K562 (cell line): ENCODE results near the gene ARHGAP4. TPM values are rescaled to one million over a fixed set of nuclear protein-coding genes. Genes with fewer than 3 reads are reported as not detected.

ENCODE experiments used
- ADNP ChIP-seq: fragments of 200-800 bp; sonication (Bioruptor generic); IDR thresholded peaks from 2 replicates; pipeline ENCODE4 v1.6.1; 2016; ENCODE audit warnings: missing genetic modification characterization, missing compliant biosample characterization
- BCOR ChIP-seq: fragments of 450-650 bp; IDR thresholded peaks from 2 replicates; pipeline ENCODE4 v1.6.1; 2016
- CC2D1A ChIP-seq: fragments of 450-650 bp; IDR thresholded peaks from 2 replicates; pipeline ENCODE4 v1.6.1; 2017; ENCODE audit warnings: mild to moderate bottlenecking
- HIVEP1 ChIP-seq: fragments of 250-450 bp; sonication (Bioruptor Pico); IDR thresholded peaks from 2 replicates; pipeline ENCODE4 v1.4.0; 2020; ENCODE audit warnings: mild to moderate bottlenecking
- KDM1A ChIP-seq, 2 experiments: fragments of 450-650 bp; IDR thresholded peaks; 2 replicates each; pipeline ENCODE4 v1.6.1; 2016; ENCODE audit warnings: mild to moderate bottlenecking in 2 of 2
- RAD51 ChIP-seq: fragments of 450-650 bp; IDR thresholded peaks from 2 replicates; pipeline ENCODE4 v1.7.1; 2016; ENCODE audit warnings: low read depth, mild to moderate bottlenecking, borderline replicate concordance
- SLC30A9 ChIP-seq: fragments of 250-450 bp; sonication (Bioruptor Pico); IDR thresholded peaks from 2 replicates; pipeline ENCODE4 v1.8.0; 2022; ENCODE audit warnings: mild to moderate bottlenecking, moderate library complexity
- SNRNP70 ChIP-seq: fragments of 200-400 bp; formaldehyde crosslinking; optimal IDR thresholded peaks from 2 replicates; pipeline ENCODE3; 2017; ENCODE audit warnings: low read depth, low read length
- TFE3 ChIP-seq: fragments of 450-650 bp; formaldehyde crosslinking; IDR thresholded peaks from 2 replicates; pipeline ENCODE4 v1.4.0; 2020; ENCODE audit warnings: mild to moderate bottlenecking, mixed read lengths
- ZMIZ1 ChIP-seq, 2 experiments: fragments of 150-350 bp in 1 of 2; IDR thresholded peaks; 2 replicates each; pipeline ENCODE4 v1.6.1; 2012 to 2016; ENCODE audit warnings: low read depth in 2 of 2, low read length in 2 of 2, mild to moderate bottlenecking in 1 of 2, moderate library complexity in 1 of 2
- ZNF134 ChIP-seq: fragments of 250-450 bp; sonication (Bioruptor Pico); conservative IDR thresholded peaks from 2 replicates; pipeline ENCODE4 v1.4.0; 2020
- ZNF274 ChIP-seq: IDR thresholded peaks from 2 replicates; pipeline ENCODE4 v1.6.1; 2011; ENCODE audit warnings: low read depth, mild to moderate bottlenecking, low read length, moderate library complexity, borderline replicate concordance
- ZNF282 ChIP-seq: sonication (generic); formaldehyde crosslinking; IDR thresholded peaks from 2 replicates; pipeline ENCODE4 v1.8.1; 2023; ENCODE audit warnings: missing genetic modification reagents
- polyA plus RNA-seq, 8 experiments: library from polyadenylated mRNA; depleted of rRNA in 4 of 8; stranded (reverse) in 5 of 8; unstranded in 3 of 8; fragments of >200 nt; fragmentation: Nextera tagmentation in 2 of 8; fragmentation: Illumina TruSeq in 1 of 8; extraction: Ambion mirVana in 2 of 8; extraction: Trizol in 1 of 8; gene quantifications; 2 replicates each; pipeline versions ENCODE4 v1.2.1 to v1.2.3, GENCODE V29; 2011 to 2014; ENCODE audit warnings: inconsistent platforms in 1 of 8, missing spikeins in 1 of 8
- total RNA-seq, 7 experiments: library from RNA; depleted of rRNA in 6 of 7; stranded (reverse); fragments of >200 nt in 6 of 7; fragmentation: Illumina TruSeq in 2 of 7; extraction: Trizol in 2 of 7; gene quantifications; 2 replicates each; pipeline versions ENCODE4 v1.2.1 to v1.2.3, GENCODE V29; 2011 to 2021; ENCODE audit warnings: low replicate concordance in 1 of 7
- TF ChIP-seq, protein P1 (sequence below): fragments of 250-450 bp; sonication (Bioruptor Pico); IDR thresholded peaks from 2 replicates; pipeline ENCODE4 v1.4.0; 2020; ENCODE audit warnings: mild to moderate bottlenecking
- TF ChIP-seq, protein P2 (sequence below), 2 experiments: fragments of 450-650 bp; IDR thresholded peaks; 2 replicates each; pipeline ENCODE4 v1.6.1; 2018; ENCODE audit warnings: mild to moderate bottlenecking in 2 of 2, low read depth in 1 of 2; ENCODE audit not compliant: partially characterized antibody in 2 of 2
- TF ChIP-seq, protein P3 (sequence below): sonication (generic); IDR thresholded peaks from 2 replicates; pipeline ENCODE4 v1.6.1; 2016

ARHGAP4 gene
- total and polyA plus RNA-seq, 9 of the 15 experiments (the other 6 are each of a cell fraction or from before 2014, with no cell fraction given) = 0.30 to 81.8 (median 13.5) TPM

- TF ChIP-seq SLC30A9 (CRISPR knock-in tag) = no peak
- TF ChIP-seq, protein P1, sequence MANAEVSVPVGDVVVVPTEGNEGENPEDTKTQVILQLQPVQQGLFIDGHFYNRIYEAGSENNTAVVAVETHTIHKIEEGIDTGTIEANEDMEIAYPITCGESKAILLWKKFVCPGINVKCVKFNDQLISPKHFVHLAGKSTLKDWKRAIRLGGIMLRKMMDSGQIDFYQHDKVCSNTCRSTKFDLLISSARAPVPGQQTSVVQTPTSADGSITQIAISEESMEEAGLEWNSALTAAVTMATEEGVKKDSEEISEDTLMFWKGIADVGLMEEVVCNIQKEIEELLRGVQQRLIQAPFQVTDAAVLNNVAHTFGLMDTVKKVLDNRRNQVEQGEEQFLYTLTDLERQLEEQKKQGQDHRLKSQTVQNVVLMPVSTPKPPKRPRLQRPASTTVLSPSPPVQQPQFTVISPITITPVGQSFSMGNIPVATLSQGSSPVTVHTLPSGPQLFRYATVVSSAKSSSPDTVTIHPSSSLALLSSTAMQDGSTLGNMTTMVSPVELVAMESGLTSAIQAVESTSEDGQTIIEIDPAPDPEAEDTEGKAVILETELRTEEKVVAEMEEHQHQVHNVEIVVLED (CRISPR knock-in tag) = 0 out of 2 replicates have a peak, but pooled peaks have one; percentile 13
- no peak for TF ChIP-seq ZNF134 (CRISPR knock-in tag)
- TF ChIP-seq ADNP (tag) = peak; percentile 63
- no peak for TF ChIP-seq HIVEP1 (CRISPR knock-in tag)
- TF ChIP-seq, protein P2, sequence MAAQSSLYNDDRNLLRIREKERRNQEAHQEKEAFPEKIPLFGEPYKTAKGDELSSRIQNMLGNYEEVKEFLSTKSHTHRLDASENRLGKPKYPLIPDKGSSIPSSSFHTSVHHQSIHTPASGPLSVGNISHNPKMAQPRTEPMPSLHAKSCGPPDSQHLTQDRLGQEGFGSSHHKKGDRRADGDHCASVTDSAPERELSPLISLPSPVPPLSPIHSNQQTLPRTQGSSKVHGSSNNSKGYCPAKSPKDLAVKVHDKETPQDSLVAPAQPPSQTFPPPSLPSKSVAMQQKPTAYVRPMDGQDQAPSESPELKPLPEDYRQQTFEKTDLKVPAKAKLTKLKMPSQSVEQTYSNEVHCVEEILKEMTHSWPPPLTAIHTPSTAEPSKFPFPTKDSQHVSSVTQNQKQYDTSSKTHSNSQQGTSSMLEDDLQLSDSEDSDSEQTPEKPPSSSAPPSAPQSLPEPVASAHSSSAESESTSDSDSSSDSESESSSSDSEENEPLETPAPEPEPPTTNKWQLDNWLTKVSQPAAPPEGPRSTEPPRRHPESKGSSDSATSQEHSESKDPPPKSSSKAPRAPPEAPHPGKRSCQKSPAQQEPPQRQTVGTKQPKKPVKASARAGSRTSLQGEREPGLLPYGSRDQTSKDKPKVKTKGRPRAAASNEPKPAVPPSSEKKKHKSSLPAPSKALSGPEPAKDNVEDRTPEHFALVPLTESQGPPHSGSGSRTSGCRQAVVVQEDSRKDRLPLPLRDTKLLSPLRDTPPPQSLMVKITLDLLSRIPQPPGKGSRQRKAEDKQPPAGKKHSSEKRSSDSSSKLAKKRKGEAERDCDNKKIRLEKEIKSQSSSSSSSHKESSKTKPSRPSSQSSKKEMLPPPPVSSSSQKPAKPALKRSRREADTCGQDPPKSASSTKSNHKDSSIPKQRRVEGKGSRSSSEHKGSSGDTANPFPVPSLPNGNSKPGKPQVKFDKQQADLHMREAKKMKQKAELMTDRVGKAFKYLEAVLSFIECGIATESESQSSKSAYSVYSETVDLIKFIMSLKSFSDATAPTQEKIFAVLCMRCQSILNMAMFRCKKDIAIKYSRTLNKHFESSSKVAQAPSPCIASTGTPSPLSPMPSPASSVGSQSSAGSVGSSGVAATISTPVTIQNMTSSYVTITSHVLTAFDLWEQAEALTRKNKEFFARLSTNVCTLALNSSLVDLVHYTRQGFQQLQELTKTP (IDR thresholded peaks at IDR 0.05; ENCODE audit: low read depth in 1 of 2, partially characterized antibody in 2 of 2) = peak in 1 of 2 experiments; percentile 90
- TF ChIP-seq BCOR = peak; percentile 86
- TF ChIP-seq, protein P3, sequence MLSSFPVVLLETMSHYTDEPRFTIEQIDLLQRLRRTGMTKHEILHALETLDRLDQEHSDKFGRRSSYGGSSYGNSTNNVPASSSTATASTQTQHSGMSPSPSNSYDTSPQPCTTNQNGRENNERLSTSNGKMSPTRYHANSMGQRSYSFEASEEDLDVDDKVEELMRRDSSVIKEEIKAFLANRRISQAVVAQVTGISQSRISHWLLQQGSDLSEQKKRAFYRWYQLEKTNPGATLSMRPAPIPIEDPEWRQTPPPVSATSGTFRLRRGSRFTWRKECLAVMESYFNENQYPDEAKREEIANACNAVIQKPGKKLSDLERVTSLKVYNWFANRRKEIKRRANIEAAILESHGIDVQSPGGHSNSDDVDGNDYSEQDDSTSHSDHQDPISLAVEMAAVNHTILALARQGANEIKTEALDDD = no peak
- TF ChIP-seq ZMIZ1 (IDR thresholded peaks at IDR 0.05; ENCODE audit: low read depth in 2 of 2, low read length in 2 of 2) = peak in 1 of 2 experiments; percentile 99; a peak in 2 of 4 replicates
- TF ChIP-seq RAD51 = peak; percentile 42; the same call in 1 of the 2 replicates
- peak; percentile 100 for TF ChIP-seq KDM1A (IDR thresholded peaks at IDR 0.05)
- TF ChIP-seq SNRNP70 = no peak
- TF ChIP-seq ZNF274 = peak; percentile 83; the same call in 1 of the 2 replicates
- 0 out of 2 replicates have a peak, but pooled peaks have one; percentile 16 for TF ChIP-seq TFE3 (CRISPR knock-in tag)
- no peak for TF ChIP-seq ZNF282 (CRISPR knock-in tag)
- TF ChIP-seq CC2D1A = peak; percentile 99
Observed at GRCh38 chrX:153897899-153898298, 28.2 kb downstream of the ARHGAP4 start (continued).
